ENCODE data around the gene OR52E6.

The OR52E6 gene

GRCh38 chr11:5851002-5851401, 9.3 kb upstream of the OR52E6 start:
- no peaks in the 10 kb centered on the region for H3K9me3 ChIP-seq (replicated peaks; ENCODE audit: insufficient read depth, low read length)
- no peak for TF ChIP-seq EZH2phosphoT487 (IDR thresholded peaks at IDR 0.05; ENCODE audit: low read length)
- no peak for TF ChIP-seq EZH2 (optimal IDR thresholded peaks at IDR 0.05; ENCODE audit: low read depth, low read length)
- no peak for TF ChIP-seq CTCF (IDR thresholded peaks at IDR 0.05; ENCODE audit: low read length)

DNA sequence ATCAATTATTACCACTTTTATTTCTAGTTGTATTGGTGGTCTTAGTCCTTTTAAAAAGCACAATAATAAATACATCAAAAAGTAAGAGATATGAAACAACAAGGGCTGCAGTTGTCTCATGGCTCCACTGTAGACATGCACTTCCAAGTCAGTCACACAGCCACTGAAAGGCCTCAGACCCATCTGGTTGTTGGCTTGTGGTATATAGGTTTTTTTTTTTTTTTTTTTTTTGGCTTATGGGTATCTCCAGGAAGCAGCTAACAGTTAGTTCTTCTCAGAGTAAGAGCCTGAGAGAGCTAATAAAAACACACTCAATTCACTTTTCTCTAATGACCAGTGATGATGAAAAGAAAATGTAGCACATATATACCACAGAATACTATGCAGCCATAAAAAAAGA, 6.0 kb upstream of the OR52E6 start:
- H3K9ac ChIP-seq (ENCODE audit: low read length): no peak overlapping the region
- H3K4me1 ChIP-seq (ENCODE audit: low read length): no peaks in the 10 kb centered on the region
- no peak overlapping the region for H2AFZ ChIP-seq (ENCODE audit: low read length)
- no peak overlapping the region for H3K27ac ChIP-seq (ENCODE audit: low read length)
- H3K4me3 ChIP-seq (ENCODE audit: low read length): no peak overlapping the region
- no peak for DNase-seq
- TF ChIP-seq EZH2 (optimal IDR thresholded peaks at IDR 0.05; ENCODE audit: low read depth, low read length): no peak
- no peak for TF ChIP-seq CTCF (IDR thresholded peaks at IDR 0.05; ENCODE audit: low read length)
- no peak for TF ChIP-seq EZH2phosphoT487 (IDR thresholded peaks at IDR 0.05; ENCODE audit: low read length)
- no peaks in the 10 kb centered on the region for H3K27me3 ChIP-seq (replicated peaks; ENCODE audit: insufficient read depth, low read length)
- no peaks in the 10 kb centered on the region for H3K9me2 ChIP-seq (replicated peaks; ENCODE audit: insufficient read depth, low read length)
- H4K20me1 ChIP-seq (ENCODE audit: insufficient read depth, low read length): no peaks in the 10 kb centered on the region
- no peak overlapping the region for H3K4me2 ChIP-seq (ENCODE audit: low read depth, low read length)
- no peaks in the 10 kb centered on the region for H3K9me3 ChIP-seq (replicated peaks; ENCODE audit: insufficient read depth, low read length)
- H3F3A ChIP-seq (ENCODE audit: insufficient read depth, low read length): no peaks in the 10 kb centered on the region
- no peaks in the 10 kb centered on the region for H3K79me2 ChIP-seq (ENCODE audit: low read length)
- H3K36me3 ChIP-seq (replicated peaks; ENCODE audit: insufficient read depth, low read length): no peaks in the 10 kb centered on the region

More at GRCh38 chr11:5851002-5851401, 9.3 kb upstream of the OR52E6 start:
- Histone ChIP-seq H3K27me3 (replicated peaks; ENCODE audit: insufficient read depth, low read length) (no peaks in the 10 kb centered on the region), H3K36me3 (replicated peaks; ENCODE audit: insufficient read depth, low read length) (no peaks in the 10 kb centered on the region), H3K79me2 (ENCODE audit: low read length) (no peaks in the 10 kb centered on the region), H3K9ac (ENCODE audit: low read length) (no peak overlapping the region), H3F3A (ENCODE audit: insufficient read depth, low read length) (no peaks in the 10 kb centered on the region), H3K27ac (ENCODE audit: low read length) (no peak overlapping the region), H3K4me2 (ENCODE audit: low read depth, low read length) (no peak overlapping the region), H3K4me3 (ENCODE audit: low read length) (no peak overlapping the region), H2AFZ (ENCODE audit: low read length) (no peak overlapping the region), H4K20me1 (ENCODE audit: insufficient read depth, low read length) (no peaks in the 10 kb centered on the region), H3K4me1 (ENCODE audit: low read length) (no peaks in the 10 kb centered on the region), H3K9me2 (replicated peaks; ENCODE audit: insufficient read depth, low read length) (no peaks in the 10 kb centered on the region)
- DNase-seq: no peak

- Histone ChIP-seq H3K36me3 (replicated peaks; ENCODE audit: insufficient read depth, low read length) (no peaks in the 10 kb centered on the region), H3K4me1 (ENCODE audit: low read length) (no peaks in the 10 kb centered on the region), H4K20me1 (ENCODE audit: insufficient read depth, low read length) (no peaks in the 10 kb centered on the region), H3K27me3 (replicated peaks; ENCODE audit: insufficient read depth, low read length) (no peaks in the 10 kb centered on the region), H3K4me3 (ENCODE audit: low read length) (no peak overlapping the region), H3K9ac (ENCODE audit: low read length) (no peak overlapping the region), H3K79me2 (ENCODE audit: low read length) (no peaks in the 10 kb centered on the region), H3K27ac (ENCODE audit: low read length) (no peak overlapping the region), H3K9me3 (replicated peaks; ENCODE audit: insufficient read depth, low read length) (no peaks in the 10 kb centered on the region), H2AFZ (ENCODE audit: low read length) (no peak overlapping the region), H3F3A (ENCODE audit: insufficient read depth, low read length) (no peaks in the 10 kb centered on the region), H3K9me2 (replicated peaks; ENCODE audit: insufficient read depth, low read length) (no peaks in the 10 kb centered on the region), H3K4me2 (ENCODE audit: low read depth, low read length) (no peak overlapping the region)
- no peak for DNase-seq
- TF ChIP-seq EZH2 (optimal IDR thresholded peaks at IDR 0.05; ENCODE audit: low read depth, low read length) (no peak), CTCF (IDR thresholded peaks at IDR 0.05; ENCODE audit: low read length) (no peak), EZH2phosphoT487 (IDR thresholded peaks at IDR 0.05; ENCODE audit: low read length) (no peak)
Measured at GRCh38 chr11:5846701-5847100, 5.0 kb upstream of the OR52E6 start.

Measured in MM.1S (cell line).